GM13977 (cell line): Measurements from ENCODE around the gene STK32B.

ENCODE experiments used
- DNase-seq: peaks from one replicate; pipeline ENCODE4 v3.0.0; 2012; ENCODE audit warnings: low spot score
- in situ Hi-C: fragments of 300-500 bp; cut with MboI; formaldehyde crosslinking; loops from one replicate; pipeline ENCODE4 v1.12.0; 2022; ENCODE audit warnings: low sequenced_read_pairs, low pct_unique_long_range_greater_than_20kb, mixed read lengths, inconsistent platforms; ENCODE audit not compliant: unreplicated experiment
- TF ChIP-seq, protein P1 (sequence below): IDR thresholded peaks from 2 replicates; pipeline ENCODE4 v1.5.1; 2012; ENCODE audit warnings: mild to moderate bottlenecking, control low read depth; ENCODE audit not compliant: insufficient read depth; ENCODE audit errors: extremely low read depth, missing control alignments

Gene STK32B

DNA sequence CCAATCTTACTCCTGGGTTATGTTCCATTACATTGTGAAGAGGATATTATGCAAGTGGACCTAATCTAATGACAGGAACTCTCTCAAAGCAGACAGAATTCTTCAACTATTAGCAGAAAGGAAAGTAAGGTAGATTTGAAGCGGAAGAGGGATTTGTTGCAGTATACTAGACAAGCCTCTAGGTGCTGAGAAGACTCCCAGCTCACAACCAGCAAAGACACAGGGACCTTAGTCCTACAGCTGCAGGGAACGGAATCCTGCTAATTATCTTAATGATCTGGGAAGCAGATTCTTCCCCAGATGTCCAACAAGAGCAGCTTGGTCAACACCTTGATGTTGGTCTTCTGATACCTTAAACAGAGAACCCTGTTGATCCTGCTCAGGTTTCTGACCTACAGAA lies 73.6 kb downstream of the STK32B start:
- in situ Hi-C loops: no loop called here
- TF ChIP-seq, protein P1, sequence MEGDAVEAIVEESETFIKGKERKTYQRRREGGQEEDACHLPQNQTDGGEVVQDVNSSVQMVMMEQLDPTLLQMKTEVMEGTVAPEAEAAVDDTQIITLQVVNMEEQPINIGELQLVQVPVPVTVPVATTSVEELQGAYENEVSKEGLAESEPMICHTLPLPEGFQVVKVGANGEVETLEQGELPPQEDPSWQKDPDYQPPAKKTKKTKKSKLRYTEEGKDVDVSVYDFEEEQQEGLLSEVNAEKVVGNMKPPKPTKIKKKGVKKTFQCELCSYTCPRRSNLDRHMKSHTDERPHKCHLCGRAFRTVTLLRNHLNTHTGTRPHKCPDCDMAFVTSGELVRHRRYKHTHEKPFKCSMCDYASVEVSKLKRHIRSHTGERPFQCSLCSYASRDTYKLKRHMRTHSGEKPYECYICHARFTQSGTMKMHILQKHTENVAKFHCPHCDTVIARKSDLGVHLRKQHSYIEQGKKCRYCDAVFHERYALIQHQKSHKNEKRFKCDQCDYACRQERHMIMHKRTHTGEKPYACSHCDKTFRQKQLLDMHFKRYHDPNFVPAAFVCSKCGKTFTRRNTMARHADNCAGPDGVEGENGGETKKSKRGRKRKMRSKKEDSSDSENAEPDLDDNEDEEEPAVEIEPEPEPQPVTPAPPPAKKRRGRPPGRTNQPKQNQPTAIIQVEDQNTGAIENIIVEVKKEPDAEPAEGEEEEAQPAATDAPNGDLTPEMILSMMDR: no peak
- DNase-seq: no peak

DNA sequence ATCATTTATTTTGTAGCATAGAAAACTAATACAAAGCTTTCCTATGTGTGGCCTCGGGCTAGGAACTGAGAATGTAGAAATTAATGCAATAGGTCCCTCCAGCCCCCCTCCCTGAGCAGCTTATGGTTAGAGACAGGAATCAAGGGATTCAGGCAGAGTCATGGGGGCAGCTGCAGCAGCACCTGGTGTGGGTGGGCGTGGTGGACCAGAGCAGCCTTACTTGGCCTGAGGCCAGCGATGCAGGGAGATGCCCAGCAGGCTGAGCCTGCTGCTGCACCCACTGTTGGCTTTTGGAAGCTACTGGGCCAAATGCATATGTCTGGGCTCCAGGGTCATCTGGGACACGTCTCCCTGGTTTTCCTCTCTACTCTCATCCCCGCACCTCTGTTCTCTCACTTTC lies 74.0 kb downstream of the STK32B start:
- no peak for DNase-seq
- TF ChIP-seq, protein P1: no peak
- in situ Hi-C loops: no loop called here

DNA sequence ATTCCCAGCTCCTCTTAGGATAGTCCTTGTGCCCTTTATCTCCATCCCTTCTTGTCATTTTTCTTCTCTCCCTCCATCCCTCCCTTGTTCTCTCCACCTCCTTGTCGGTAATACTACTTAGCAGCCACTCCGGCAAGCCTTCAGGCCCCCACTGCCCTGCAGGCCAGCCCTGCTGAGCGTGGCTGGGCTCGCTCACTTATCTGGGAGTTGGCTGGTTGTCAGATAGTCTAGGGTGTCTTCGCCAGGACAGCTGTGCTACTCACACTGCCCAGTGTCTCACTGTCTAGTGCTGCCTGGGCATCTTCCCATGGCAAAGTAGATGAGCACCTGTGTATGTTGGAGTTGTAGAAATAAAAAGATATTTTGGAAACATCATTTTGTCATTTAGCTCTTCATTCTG lies 75.0 kb downstream of the STK32B start:
- no peak for DNase-seq
- in situ Hi-C loops: no loop called here
- TF ChIP-seq, protein P1: no peak

DNA sequence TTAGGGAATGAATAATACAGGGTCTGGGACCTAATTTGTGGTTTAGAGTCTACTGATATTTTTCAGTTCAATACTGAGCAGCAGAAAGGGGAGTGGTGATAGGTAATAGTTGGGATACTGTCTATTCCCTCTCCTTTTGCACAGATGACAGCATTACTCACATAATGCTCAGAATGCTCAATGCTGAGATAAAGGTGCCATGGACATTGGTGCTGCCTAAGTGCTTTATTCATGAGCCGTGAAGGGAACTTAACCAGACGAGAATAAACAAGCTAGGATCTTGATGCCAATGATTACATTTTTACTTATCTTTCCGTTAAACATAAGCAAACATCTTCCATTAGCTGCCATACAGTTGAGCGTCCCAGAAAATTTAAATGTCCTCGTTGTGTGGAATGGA lies 75.6 kb downstream of the STK32B start:
- in situ Hi-C loops: no loop called here
- TF ChIP-seq, protein P1: no peak
- DNase-seq: no peak

DNA sequence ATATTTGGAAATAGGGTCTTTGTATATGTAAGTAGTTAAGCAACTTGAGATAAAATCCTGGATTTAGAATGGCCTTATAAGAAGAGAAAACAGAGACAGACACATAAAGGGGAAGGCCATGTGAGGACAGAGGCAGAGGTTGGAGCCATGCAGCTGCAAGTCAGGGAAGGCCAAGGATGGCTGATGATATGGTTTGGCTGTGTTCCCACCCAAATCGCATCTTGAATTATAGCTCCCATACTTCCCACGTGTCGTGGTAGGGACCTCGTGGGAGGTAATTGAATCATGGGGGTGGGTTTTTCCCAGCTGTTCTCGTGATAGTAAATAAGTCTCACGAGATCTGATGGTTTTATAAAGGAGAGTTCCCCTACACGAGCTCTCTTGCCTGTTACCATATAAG lies 76.3 kb downstream of the STK32B start:
- no peak for DNase-seq
- in situ Hi-C loops: no loop called here
- TF ChIP-seq, protein P1: no peak

DNA sequence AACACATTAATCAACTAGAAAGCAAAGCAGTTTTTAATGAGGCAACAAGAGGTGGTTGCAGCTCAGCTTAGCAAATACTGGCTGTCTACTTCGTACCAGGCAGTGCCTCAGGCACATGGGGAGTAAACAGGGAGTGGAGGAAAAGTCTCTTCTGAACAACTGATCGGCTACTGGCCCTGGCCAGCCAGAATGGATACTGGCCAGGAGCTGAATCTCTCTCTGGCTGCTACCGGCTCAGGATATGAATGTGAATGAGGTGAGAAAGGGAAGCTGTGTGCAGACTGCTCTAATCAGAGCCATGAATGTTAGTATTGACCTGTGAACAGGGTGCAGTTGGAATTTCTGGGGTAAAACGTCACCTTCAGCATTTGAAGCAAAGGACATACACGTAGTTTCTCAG lies 77.3 kb downstream of the STK32B start:
- no peak for DNase-seq
- in situ Hi-C loops: no loop called here
- TF ChIP-seq, protein P1: no peak

DNA sequence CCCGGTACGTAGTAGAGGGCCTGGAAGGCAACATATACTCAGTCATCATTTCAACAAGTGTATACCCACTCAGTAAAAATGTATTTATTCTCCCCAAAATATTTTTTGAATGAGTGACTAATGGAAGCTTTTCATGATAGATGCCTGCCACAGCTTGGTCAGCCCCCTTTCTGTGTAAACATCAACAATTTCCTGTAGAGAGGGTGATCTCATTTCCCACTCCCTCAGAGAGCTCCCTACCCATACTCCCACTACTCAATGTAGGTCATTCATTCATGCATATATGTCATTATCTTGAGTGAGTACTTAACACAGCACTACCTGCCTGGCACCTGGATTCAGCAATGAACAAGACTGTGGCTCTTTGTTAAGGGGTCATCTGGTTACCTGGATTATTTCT lies 81.9 kb downstream of the STK32B start:
- TF ChIP-seq, protein P1: no peak
- in situ Hi-C loops: no loop called here
- no peak for DNase-seq
